ENCODE measurements around the gene TMPRSS7. TPM values are rescaled to one million over a fixed set of nuclear protein-coding genes. Genes with fewer than 3 reads are reported as not detected.
"Not testable (repeated sequence)": the region's sequence is repeated elsewhere in the genome, so short reads cannot be mapped to it uniquely, and the experiment has no call there.

The TMPRSS7 gene
- total RNA-seq, 1 donor from 2014 or later = not detected

GRCh38 chr3:112032098-112032731, 2.3 kb upstream of the TMPRSS7 start:
- ATAC-seq (ENCODE audit: low read depth) = no peak
- intact Hi-C loops (cut with micrococcal nuclease) = no loop called here
- Mint-ChIP-seq H3K36me3 (ENCODE audit: low read depth) (no peaks in the 10 kb centered on the region), H3K4me3 (no peak overlapping the region), H3K4me1 (no peaks in the 10 kb centered on the region), H3K9me3 (no peaks in the 10 kb centered on the region), H3K27ac (no peak overlapping the region), H3K27me3 (no peaks in the 10 kb centered on the region)
- TF ChIP-seq CTCF (IDR thresholded peaks at IDR 0.05) = no peak
- DNase-seq = no peak
- ChIA-PET POLR2A (no interaction called here), CTCF (no interaction called here)

GRCh38 chr3:112035241-112035640, 705 bp downstream of the TMPRSS7 start:
- no peaks in the 10 kb centered on the region for H3K36me3 Mint-ChIP-seq (ENCODE audit: low read depth)
- H3K4me3 Mint-ChIP-seq = no peak overlapping the region
- no peak overlapping the region for H3K27ac Mint-ChIP-seq
- DNase-seq (no peak), ATAC-seq (ENCODE audit: low read depth) (no peak)
- intact Hi-C loops (cut with micrococcal nuclease) = no loop called here
- H3K9me3 Mint-ChIP-seq = no peaks in the 10 kb centered on the region
- CTCF ChIA-PET = interaction anchor here (1.1 to 1.7 kb wide), 2 partner anchors 22 to 211 kb away, joined by 3 to 5 read pairs; no protein-coding TSS in a partner anchor
- no peaks in the 10 kb centered on the region for H3K27me3 Mint-ChIP-seq
- H3K4me1 Mint-ChIP-seq = peaks cover 7% of the 10 kb centered on the region
- no peak for TF ChIP-seq CTCF (IDR thresholded peaks at IDR 0.05)
- POLR2A ChIA-PET = no interaction called here

GRCh38 chr3:112037194-112037593, 2.7 kb downstream of the TMPRSS7 start:
- H3K4me1 Mint-ChIP-seq; H3K27ac Mint-ChIP-seq; H3K36me3 Mint-ChIP-seq (ENCODE audit: low read depth); H3K27me3 Mint-ChIP-seq; ATAC-seq (ENCODE audit: low read depth); H3K4me3 Mint-ChIP-seq; intact Hi-C loops (cut with micrococcal nuclease); DNase-seq; POLR2A ChIA-PET; CTCF ChIA-PET; H3K9me3 Mint-ChIP-seq: not testable (repeated sequence)

- no peaks in the 10 kb centered on the region for H3K9me3 Mint-ChIP-seq
- TF ChIP-seq CTCF (IDR thresholded peaks at IDR 0.05) = no peak
- H3K36me3 Mint-ChIP-seq (ENCODE audit: low read depth) = no peaks in the 10 kb centered on the region
- H3K27ac Mint-ChIP-seq = no peak overlapping the region
- peaks cover 7% of the 10 kb centered on the region for H3K4me1 Mint-ChIP-seq
- DNase-seq = no peak
- ChIA-PET POLR2A (interaction anchor here (0.7 kb wide), 1 partner anchor 362 kb away, joined by 3 read pairs; no protein-coding TSS in a partner anchor), CTCF (interaction anchor here (1.1 to 3.2 kb wide), 4 partner anchors 25 to 322 kb away, joined by 3 to 8 read pairs (median 5); no protein-coding TSS in a partner anchor)
- peak; percentile 46 for ATAC-seq (ENCODE audit: low read depth)
- H3K4me3 Mint-ChIP-seq = no peak overlapping the region
- intact Hi-C loops (cut with micrococcal nuclease) = no loop called here
- no peaks in the 10 kb centered on the region for H3K27me3 Mint-ChIP-seq
Measured at GRCh38 chr3:112038863-112039262, 4.3 kb downstream of the TMPRSS7 start.

GRCh38 chr3:112041321-112041720, 6.8 kb downstream of the TMPRSS7 start:
- peaks cover 7% of the 10 kb centered on the region for H3K4me1 Mint-ChIP-seq
- POLR2A ChIA-PET = no interaction called here
- H3K36me3 Mint-ChIP-seq (ENCODE audit: low read depth) = no peaks in the 10 kb centered on the region
- intact Hi-C loops (cut with micrococcal nuclease) = no loop called here
- H3K27me3 Mint-ChIP-seq = no peaks in the 10 kb centered on the region
- DNase-seq (no peak), ATAC-seq (ENCODE audit: low read depth) (no peak)
- TF ChIP-seq CTCF (IDR thresholded peaks at IDR 0.05) = no peak
- no peaks in the 10 kb centered on the region for H3K9me3 Mint-ChIP-seq
- CTCF ChIA-PET = interaction anchor here (1.8 to 3.2 kb wide), 2 partner anchors 52 to 324 kb away, joined by 4 to 8 read pairs; no protein-coding TSS in a partner anchor
- H3K27ac Mint-ChIP-seq = no peak overlapping the region
- H3K4me3 Mint-ChIP-seq = no peak overlapping the region
